Measurements from ENCODE around the gene MCFD2. TPM values are rescaled to one million over a fixed set of nuclear protein-coding genes. Genes with fewer than 3 reads are reported as not detected.

The MCFD2 gene
- total RNA-seq, 4 donors from 2014 or later = 63.9 to 94.4 (median 69.6) TPM

DNA sequence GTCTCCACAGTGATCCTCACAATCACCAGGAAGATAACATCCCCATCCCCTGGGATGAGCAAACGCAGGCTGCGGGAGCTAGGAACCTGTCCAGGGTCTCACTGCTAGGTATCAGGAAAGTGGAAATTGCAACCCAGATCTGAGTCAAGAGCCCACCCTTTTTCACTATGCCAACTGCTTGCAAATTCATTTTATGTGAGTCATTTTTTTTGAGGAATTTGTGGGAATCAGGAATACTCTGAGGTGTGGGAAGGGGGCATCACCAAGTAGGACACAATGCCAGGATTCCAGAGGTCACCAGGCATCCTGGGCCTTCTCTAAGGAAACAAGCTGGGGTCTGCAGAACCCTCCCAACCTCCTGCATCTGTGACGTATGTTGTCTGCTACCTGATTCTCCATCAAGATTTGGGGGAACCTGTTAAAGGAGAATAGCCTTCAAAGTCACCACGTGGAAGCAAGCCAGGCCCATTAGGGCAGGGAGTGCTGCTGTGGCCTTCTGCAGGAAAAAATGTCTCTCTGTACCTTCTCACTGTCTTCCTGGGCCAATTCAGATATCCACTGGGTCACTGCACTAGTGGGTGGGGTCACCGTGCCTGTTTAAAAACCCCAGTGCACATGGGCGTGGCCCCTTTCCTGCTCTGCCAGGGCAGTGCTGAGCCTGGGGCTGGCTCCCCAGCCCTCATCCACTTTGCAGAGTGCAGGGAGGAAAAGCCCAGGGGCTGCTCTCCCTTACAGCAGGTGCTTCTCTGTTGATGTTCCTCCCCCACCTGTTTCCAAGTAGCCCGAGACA, 50.2 kb downstream of the MCFD2 start:
- TF ChIP-seq, protein P1, sequence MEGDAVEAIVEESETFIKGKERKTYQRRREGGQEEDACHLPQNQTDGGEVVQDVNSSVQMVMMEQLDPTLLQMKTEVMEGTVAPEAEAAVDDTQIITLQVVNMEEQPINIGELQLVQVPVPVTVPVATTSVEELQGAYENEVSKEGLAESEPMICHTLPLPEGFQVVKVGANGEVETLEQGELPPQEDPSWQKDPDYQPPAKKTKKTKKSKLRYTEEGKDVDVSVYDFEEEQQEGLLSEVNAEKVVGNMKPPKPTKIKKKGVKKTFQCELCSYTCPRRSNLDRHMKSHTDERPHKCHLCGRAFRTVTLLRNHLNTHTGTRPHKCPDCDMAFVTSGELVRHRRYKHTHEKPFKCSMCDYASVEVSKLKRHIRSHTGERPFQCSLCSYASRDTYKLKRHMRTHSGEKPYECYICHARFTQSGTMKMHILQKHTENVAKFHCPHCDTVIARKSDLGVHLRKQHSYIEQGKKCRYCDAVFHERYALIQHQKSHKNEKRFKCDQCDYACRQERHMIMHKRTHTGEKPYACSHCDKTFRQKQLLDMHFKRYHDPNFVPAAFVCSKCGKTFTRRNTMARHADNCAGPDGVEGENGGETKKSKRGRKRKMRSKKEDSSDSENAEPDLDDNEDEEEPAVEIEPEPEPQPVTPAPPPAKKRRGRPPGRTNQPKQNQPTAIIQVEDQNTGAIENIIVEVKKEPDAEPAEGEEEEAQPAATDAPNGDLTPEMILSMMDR (IDR thresholded peaks at IDR 0.05; ENCODE audit: low read depth) = no peak

DNA sequence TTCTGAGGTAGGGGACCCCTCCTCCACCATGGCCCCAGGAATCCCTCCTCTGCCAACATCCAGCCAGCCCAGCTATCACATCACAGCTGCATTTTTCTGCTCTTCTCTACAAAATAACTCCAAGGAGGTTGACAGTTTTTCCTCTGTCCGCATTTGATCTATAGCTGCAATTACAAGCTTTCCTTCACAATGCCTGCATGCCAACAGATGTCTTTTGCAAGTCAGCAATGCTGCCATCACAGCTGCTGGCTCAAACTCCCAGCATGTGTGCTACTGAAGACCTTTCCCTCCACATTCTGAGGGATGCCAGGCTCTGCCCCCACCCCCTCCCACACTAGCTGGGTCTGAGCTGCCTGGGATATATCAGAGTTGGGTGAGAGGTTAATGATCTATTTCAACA, 51.7 kb downstream of the MCFD2 start:
- TF ChIP-seq, protein P1 (IDR thresholded peaks at IDR 0.05; ENCODE audit: low read depth) = no peak

- TF ChIP-seq, protein P1 (IDR thresholded peaks at IDR 0.05; ENCODE audit: low read depth) = no peak
Measured at GRCh38 chr2:46862514-46862913, 53.1 kb downstream of the MCFD2 start.

DNA sequence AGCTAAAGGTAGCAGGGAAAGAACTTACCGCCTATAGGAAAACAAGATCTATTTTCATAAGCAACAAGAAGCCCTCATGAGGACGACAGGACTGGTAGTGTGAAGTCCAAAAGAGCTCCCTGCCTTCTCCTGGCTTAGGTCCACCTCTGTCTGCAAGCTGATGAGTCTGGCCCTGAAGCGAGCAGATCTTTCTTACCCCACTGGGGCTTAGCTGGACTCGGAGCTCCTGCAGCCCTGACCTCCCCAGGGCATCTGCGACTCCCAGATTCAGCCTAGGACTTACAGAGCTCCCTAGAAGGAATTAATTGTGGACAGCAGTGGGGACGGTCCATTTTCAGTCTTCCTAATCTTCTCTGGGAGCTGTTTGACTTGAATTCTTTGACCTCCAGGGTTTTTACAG, 53.7 kb downstream of the MCFD2 start:
- TF ChIP-seq, protein P1 (IDR thresholded peaks at IDR 0.05; ENCODE audit: low read depth) = no peak

DNA sequence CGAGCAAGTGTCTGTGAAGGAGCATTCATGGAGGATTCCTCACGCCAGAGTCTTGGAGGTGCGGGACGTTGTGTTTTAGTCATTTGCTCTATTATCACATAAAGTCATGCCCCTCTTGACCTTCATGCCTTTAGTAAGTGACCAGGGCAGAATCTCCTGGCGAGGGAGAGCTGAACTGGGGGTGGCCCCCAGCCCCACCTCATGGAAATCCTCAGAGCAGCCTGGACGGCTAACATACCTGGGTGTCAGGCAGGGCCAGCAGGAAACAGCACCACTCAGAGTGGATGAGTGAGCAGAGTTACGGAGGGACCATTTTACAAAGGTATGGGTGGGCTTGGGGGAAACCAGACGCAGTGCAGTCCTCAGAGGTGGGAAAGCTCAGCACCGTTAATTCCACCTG, 56.1 kb downstream of the MCFD2 start:
- TF ChIP-seq, protein P1 (IDR thresholded peaks at IDR 0.05; ENCODE audit: low read depth) = no peak

GRCh38 chr2:46858702-46859090, 56.9 kb downstream of the MCFD2 start:
- TF ChIP-seq, protein P1 (IDR thresholded peaks at IDR 0.05; ENCODE audit: low read depth) = no peak

- TF ChIP-seq, protein P1 (IDR thresholded peaks at IDR 0.05; ENCODE audit: low read depth) = no peak
Measured at GRCh38 chr2:46857871-46858701, 57.5 kb downstream of the MCFD2 start.

Measured in subcutaneous adipose tissue (tissue), 4 donors.